HG03064 (cell line): ENCODE data around the gene EPHB1.

Experiments used
- ATAC-seq: cut with Tn5 transposase; IDR thresholded peaks from one replicate; pipeline ENCODE4 v1.9.1; 2021; ENCODE audit warnings: low read depth; ENCODE audit not compliant: unreplicated experiment

EPHB1 gene

GRCh38 chr3:134903837-134904236 is 108.8 kb downstream of the EPHB1 start:
- ATAC-seq: peak; percentile 27

- peak; percentile 89 for ATAC-seq
Measured at GRCh38 chr3:134904241-134904771, 109.2 kb downstream of the EPHB1 start.

GRCh38 chr3:134904776-134905646 is 110.0 kb downstream of the EPHB1 start:
- ATAC-seq: peak; percentile 16

- no peak for ATAC-seq
Measured at GRCh38 chr3:134905647-134905935, 110.5 kb downstream of the EPHB1 start.

- ATAC-seq: no peak
Measured at GRCh38 chr3:134908271-134908670, 113.2 kb downstream of the EPHB1 start.

- ATAC-seq: no peak
Measured at GRCh38 chr3:134910026-134910425, 115.0 kb downstream of the EPHB1 start.

GRCh38 chr3:134911586-134912548 is 116.8 kb downstream of the EPHB1 start:
- ATAC-seq: no peak

GRCh38 chr3:134916276-134916961 is 121.4 kb downstream of the EPHB1 start:
- ATAC-seq: no peak

GRCh38 chr3:134917631-134918030 is 122.6 kb downstream of the EPHB1 start:
- ATAC-seq: no peak

- ATAC-seq: peak; percentile 96
Measured at GRCh38 chr3:134918441-134918840, 123.4 kb downstream of the EPHB1 start.

- ATAC-seq: no peak
Measured at GRCh38 chr3:134922101-134922500, 127.0 kb downstream of the EPHB1 start.

GRCh38 chr3:134922866-134923265 is 127.8 kb downstream of the EPHB1 start:
- no peak for ATAC-seq

GRCh38 chr3:134923286-134923685 is 128.2 kb downstream of the EPHB1 start:
- ATAC-seq: no peak

GRCh38 chr3:134927599-134927998 is 132.5 kb downstream of the EPHB1 start:
- ATAC-seq: no peak

- no peak for ATAC-seq
Measured at GRCh38 chr3:134928392-134928791, 133.3 kb downstream of the EPHB1 start.

- no peak for ATAC-seq
Measured at GRCh38 chr3:134928819-134929218, 133.8 kb downstream of the EPHB1 start.

- ATAC-seq: no peak
Measured at GRCh38 chr3:134929976-134930375, 134.9 kb downstream of the EPHB1 start.

GRCh38 chr3:134931045-134931785 is 136.2 kb downstream of the EPHB1 start:
- no peak for ATAC-seq

- no peak for ATAC-seq
Measured at GRCh38 chr3:134932035-134932434, 137.0 kb downstream of the EPHB1 start.

GRCh38 chr3:134933997-134934396 is 138.9 kb downstream of the EPHB1 start:
- ATAC-seq: no peak
